Measurements from ENCODE around the gene MSH2.
"Not testable (repeated sequence)": the region's sequence is repeated elsewhere in the genome, so short reads cannot be mapped to it uniquely, and the experiment has no call there.

MSH2 gene

GRCh38 chr2:47484396-47484795 lies 81.4 kb downstream of the MSH2 start:
- DNase-seq (ENCODE audit: low read depth): no peak

DNA sequence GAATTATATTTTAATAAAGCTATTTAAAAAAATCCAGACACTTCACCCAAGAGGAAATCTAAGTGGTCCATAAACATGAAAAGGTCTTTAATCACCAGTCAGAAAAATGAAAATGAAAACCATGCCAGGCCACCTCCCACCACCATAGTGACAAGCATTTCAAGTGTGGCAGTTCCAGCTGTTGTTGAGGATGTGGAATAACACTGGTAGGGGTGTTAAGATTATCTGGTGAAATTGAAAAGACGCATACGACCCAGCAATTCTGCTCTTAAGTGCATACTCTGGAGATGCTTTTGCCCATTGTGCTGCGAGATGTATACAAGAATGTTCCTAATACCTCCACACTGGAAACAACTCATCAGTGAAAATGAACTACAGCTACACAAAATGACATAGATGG lies 82.2 kb downstream of the MSH2 start:
- DNase-seq (ENCODE audit: low read depth): no peak

GRCh38 chr2:47485751-47486300 lies 82.9 kb downstream of the MSH2 start:
- no peak for DNase-seq (ENCODE audit: low read depth)

- DNase-seq (ENCODE audit: low read depth): no peak
Observed at GRCh38 chr2:47486841-47487497, 84.0 kb downstream of the MSH2 start.

DNA sequence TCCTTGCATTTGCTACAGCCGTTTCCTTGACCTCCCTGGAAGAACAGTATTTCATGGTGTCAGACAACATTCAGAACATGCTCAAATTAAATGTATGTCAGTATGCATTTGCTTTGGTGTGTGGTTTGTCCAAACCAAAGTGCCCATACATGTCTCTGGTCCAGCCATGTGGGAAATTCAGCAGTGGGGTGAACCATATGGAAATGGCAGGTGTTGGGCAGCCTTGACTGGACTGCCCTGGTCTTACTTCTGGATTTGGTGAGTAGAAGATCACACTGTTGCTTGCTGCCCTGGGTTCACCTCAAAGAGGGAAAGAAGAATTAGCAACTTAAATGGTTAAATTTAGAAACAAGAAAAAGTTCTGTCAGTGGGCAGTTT lies 84.5 kb downstream of the MSH2 start:
- DNase-seq (ENCODE audit: low read depth): no peak

GRCh38 chr2:47488870-47489584 lies 86.1 kb downstream of the MSH2 start:
- DNase-seq (ENCODE audit: low read depth): no peak

DNA sequence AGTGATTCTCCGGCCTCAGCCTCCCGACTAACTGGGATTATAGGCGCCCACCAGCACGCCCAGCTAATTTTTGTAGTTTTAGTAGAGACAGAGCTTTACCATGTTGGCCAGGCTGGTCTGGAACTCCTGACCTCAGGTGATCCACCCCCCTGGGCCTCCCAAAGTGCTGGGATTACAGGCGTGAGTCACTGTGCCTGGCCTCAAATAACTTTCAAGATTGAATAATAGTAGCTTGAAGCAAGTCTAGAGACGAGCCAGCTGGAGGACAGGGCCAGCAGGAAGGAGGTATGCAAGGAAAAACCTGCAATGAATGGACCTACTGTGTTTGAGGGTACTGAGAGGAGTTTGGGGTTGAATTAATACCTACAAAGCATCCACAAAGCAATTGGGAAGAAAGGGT lies 87.5 kb downstream of the MSH2 start:
- DNase-seq (ENCODE audit: low read depth): no peak

DNA sequence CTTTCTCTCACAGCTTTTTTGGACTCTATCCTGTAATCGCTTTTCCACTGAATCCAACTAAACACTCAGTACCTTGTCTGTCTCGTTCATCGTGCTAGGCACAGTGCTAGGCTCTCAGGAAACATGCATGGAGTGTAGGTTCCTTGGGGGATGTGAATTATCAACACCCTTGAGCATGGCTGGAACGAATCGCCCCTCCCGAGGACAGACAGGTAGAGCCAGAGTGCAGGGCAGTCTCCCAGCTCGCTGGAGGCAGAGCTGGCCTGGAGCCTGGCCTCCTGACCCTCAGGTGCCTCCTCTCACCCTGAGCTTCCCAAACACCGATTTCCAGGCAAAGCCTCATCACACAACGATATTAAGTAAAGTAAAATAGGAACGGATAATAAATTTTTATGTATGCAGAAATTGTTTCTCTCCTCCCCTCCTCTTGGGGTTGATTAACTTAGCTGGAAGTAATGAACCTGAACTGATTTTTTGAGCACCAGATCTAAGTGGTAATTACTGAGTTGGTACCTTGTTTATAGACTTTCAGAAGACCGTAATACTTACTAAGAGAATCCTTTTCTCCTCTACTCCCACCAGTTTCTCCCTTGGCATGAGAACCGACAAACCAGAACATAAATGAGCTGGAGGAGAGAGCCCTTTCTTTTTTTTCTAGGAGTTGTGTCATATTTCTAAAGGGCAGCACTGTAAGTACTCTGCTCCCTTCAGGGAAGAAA lies 90.5 kb downstream of the MSH2 start:
- no peak for DNase-seq (ENCODE audit: low read depth)

DNA sequence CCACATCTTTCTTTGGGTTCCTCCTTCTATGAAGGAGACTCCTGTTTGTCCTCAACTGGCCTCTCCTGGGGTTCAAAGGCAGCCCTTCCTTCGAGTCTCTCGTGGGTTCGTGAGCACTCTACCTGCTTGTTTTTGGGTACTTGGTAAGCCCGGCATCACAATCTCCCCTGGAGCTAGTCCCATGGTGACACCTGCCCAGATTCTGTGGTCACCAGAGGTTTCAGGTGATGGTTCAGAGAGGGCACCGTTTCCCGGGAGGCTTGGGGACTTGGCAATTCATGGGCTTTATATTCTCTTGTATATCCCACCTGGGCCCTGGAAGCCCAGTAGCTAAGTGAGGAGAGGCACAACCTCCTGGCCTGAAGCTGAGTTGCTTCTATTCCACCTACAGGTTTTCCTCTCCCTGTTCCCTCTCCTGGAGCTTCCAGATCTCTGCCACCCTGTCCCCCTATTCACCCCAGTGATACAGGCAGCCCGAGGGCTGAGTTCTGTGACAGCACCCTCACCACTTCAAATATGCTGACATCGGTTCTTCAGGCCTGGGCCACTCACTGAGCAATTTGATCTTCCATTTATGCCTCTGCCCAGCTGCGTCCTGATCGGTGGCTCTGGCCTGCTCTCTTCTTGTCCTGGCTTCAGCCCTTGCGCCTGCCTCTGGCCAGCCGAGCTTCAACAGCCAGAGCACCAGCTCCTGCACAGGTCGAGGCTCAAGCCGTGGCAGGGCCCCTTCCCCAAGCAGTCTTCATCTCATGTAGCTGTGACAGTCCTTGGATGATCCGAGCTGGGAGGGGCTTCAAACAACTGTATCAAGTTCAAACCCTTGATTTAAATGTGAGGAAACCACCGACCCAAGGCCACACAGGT lies 91.5 kb downstream of the MSH2 start:
- DNase-seq (ENCODE audit: low read depth): no peak

DNA sequence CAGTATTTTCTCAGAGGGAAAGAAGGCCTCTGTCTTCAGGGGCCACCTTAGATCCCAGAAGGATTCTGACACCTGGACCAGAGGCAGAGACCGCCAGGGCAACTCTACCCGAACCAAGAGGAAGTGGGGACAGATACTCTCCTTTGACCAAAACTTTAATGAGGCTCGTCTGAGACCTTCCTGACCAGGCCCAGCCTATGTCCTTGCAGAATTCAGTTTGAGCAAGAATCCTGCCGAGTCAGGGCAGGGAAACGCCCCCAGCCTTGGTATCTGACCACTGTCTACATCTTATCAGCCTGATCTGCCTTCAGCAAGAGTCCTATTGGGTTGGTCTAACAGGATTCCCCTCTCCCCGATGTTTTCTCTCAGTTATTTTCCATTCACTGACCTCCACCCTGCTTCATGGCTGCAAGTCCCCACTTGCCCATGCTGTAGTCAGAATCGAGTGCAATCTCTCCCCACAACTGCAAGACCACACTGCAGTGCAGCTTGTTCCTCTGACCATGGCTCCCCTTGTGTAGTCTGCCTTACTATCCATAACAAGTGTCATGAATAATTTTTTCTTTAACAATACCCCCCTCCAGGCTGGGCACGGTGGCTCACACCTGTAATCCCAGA lies 95.0 kb downstream of the MSH2 start:
- DNase-seq (ENCODE audit: low read depth): no peak

GRCh38 chr2:47499093-47499492 lies 96.1 kb downstream of the MSH2 start:
- no peak for DNase-seq (ENCODE audit: low read depth)

DNA sequence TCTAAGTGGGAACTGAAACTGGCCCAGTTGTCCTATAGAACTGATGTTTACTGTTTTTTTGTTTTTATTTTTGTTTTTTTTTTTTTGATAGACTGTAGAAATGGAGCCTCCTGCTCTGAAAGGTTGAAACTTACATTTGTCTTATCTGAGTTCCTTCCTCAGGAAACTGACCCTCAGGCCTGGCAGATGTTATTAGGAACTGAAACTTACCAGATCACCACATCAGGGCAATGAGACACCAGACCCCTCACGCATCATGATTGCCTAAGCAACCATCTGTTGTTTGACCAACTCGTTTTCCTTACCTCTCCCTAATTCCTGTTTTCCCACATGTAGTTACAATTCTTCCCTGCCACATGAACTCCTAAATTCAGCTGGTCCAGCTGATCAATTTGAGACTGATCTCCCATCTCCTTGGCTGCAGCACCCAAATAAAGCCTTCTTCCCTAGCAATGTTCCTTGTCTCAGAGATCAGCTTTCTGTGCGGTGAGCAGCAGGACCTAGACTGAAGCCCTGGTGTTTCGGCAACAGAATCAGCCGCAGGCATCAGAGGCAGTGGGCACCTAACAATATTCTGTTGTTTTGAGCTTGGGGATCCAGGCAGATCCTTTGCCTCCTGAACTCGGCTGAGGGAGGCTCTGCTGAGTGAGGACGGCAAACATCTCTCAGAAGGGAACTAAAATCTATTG lies 96.8 kb downstream of the MSH2 start:
- no peak for DNase-seq (ENCODE audit: low read depth)

GRCh38 chr2:47501374-47502200 lies 98.6 kb downstream of the MSH2 start:
- DNase-seq (ENCODE audit: low read depth): no peak

DNA sequence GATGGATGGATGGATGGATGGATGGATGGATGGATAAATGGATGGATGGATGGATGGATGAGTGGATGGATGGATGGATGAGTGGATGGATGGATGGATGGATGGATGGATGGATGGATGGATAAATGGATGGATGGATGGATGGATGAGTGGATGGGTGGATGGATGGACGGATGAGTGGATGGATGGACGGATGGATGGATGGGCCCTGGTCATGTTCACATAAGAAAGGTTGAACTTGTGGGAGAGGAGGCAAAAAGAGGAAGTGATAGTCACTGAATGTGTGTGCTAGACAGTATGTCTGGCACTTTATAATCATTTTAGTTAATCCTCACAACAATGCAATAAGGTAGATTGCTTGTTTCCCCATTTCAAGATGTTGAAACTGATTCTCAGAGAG lies 99.5 kb downstream of the MSH2 start:
- DNase-seq (ENCODE audit: low read depth): not testable (repeated sequence)

DNA sequence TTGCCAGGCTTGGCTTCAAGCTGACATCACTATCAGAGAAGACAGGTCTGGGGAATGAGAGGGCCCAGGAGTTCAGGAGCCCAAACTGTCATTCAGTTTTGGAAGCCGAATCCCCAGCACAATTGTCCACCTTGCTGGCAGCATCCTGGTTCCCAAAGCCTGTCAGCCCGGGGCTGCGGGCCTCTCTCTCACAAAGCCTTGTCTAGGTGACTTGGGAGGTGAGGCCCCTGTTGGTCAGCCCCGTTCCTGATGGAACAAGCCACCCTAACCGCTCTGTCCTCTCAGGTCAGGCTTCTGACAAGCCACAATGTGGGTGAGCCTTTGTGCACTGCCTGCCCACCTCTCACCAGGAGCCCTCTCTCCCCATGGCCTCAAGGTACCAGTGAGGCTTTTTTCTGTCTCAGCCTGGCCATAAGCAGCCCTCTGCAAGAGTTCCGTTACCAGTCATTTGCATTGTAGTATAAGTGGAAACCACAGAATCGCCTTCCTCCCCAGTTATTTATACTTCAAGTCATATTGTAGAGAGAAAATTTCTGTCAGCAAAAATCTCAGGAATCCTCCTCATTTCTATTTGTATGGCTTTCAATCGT lies 100.6 kb downstream of the MSH2 start:
- no peak for DNase-seq (ENCODE audit: low read depth)

DNA sequence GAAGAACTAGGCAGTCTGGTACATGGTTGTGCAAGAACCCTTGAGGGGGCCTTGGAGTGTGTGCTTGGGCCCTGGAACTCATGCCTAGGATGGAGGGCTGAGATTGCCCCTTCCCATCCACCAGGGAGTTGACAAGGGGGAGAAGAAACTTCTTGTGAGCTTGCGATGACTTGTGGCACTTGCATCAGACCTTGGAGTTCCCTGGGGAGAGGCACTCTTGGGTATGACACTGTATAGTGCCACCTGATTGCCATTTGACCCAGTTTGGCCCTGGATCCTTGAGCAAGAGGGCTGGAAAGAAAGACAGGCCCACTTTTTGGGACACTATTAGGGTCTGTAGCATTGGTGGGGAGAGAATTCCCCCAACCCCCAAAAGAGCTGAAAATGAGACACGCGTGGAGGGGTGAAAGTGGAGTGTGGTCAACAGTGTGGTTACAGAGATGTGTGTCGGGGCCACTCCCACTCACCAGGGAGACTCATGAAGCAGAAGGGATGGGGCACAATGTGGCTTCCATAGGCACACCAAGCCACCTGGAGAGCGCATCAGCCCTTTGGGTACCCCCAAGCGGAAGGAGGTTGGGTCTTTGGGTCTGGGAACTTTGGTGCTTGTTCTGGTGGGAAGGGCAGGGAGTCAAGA lies 101.3 kb downstream of the MSH2 start:
- no peak for DNase-seq (ENCODE audit: low read depth)

DNA sequence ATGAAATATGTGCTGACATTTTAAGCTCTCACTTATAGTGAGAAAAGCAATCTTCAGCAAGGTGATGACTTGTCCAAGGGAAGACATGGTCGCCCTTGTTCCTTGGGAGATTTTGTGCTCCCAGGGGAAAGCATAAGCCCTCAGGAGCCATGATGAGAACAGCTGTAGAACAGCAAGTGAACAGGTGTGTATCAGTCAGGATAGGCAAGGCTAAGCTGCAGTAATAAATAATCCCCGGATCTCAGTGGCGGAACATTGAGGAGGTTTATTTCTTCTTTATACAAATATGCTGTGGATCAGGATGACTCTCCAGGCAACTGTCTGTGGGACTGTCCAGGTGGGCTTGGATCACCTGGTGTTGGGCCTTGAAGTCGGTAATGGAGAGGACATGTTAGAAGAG lies 103.1 kb downstream of the MSH2 start:
- no peak for DNase-seq (ENCODE audit: low read depth)

- no peak for DNase-seq (ENCODE audit: low read depth)
Observed at GRCh38 chr2:47506436-47506835, 103.5 kb downstream of the MSH2 start.

GRCh38 chr2:47508080-47508479 lies 105.1 kb downstream of the MSH2 start:
- DNase-seq (ENCODE audit: low read depth): no peak
